Fibroblast of skin of abdomen (primary cell): ENCODE measurements around the gene NOL9. TPM values are rescaled to one million over a fixed set of nuclear protein-coding genes. Genes with fewer than 3 reads are reported as not detected.
"Not testable (repeated sequence)": the region's sequence is repeated elsewhere in the genome, so short reads cannot be mapped to it uniquely, and the experiment has no call there.

Experiments
- DNase-seq: peaks from one replicate; pipeline ENCODE4 v3.0.0-alpha.2; 2013
- polyA plus RNA-seq, 2 experiments: library from polyadenylated mRNA; unstranded; fragments of 120-200 nt; gene quantifications; one replicate each; pipeline ENCODE4 v1.2.1, GENCODE V29; 2013; ENCODE audit not compliant: insufficient read length in 2 of 2

Gene NOL9
- polyA plus RNA-seq (2013, experiment 1 of 2; ENCODE audit: insufficient read length): 9.4 TPM
- 8.7 TPM for polyA plus RNA-seq (2013, experiment 2 of 2; ENCODE audit: insufficient read length)

DNA sequence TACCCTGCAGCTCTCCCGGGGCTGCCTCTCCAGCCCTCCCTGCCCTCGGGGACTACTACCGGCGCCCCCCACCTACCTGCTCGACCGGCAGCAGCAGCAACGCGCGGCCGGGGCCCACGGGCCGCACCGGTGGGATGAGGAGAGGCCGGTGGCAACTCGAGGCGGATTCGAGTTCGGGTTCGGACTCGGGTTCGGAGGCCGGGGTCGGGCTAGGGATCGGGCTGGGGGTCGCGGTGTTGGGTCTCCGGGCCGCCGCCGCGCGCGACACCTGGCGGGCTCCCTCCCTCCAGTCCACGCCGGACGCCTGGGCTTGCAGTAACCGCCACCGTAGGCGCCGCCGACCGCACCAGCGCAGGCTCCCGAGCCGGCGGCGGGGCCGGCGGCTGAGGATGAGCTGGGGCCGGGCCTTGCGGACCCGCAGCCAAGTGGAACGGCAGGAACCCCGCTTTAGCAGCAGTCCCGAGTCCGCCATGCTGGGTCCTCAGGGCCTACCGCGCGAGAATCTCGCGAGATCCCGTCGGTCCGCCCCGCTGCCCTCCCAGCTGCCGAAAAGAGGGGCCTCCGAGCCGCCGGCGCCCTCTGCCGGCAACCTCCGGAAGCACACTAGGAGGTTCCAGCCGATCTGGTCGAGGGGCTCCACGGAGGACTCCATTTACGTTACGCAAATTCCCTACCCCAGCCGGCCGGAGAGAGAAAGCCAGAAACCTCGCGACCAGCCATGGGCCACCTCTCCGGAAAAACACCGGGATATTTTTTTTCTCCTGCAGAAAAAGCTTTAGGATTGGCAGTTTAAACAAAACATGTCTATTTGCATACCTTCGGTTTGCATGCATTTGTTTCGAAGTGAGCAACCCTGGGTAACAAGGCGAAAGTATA lies at the start of gene NOL9:
NOL9 (minus strand) TSS at position 483 of the 876 bp plus-strand sequence; CDS start at position 472, 11 bp downstream.
- peak; percentile 91 for DNase-seq

GRCh38 chr1:6603238-6603914 lies 49.1 kb upstream of the NOL9 start:
- peak; percentile 84 for DNase-seq

GRCh38 chr1:6602669-6603237 lies 48.4 kb upstream of the NOL9 start, which contains the start of gene KLHL21:
Gene KLHL21, minus strand, starts transcription at chr1:6602869. Its CDS starts 52 bp downstream, at chr1:6602817.
- peak; percentile 92 for DNase-seq

- no peak for DNase-seq
Observed at GRCh38 chr1:6601923-6602668, 47.8 kb upstream of the NOL9 start.

DNA sequence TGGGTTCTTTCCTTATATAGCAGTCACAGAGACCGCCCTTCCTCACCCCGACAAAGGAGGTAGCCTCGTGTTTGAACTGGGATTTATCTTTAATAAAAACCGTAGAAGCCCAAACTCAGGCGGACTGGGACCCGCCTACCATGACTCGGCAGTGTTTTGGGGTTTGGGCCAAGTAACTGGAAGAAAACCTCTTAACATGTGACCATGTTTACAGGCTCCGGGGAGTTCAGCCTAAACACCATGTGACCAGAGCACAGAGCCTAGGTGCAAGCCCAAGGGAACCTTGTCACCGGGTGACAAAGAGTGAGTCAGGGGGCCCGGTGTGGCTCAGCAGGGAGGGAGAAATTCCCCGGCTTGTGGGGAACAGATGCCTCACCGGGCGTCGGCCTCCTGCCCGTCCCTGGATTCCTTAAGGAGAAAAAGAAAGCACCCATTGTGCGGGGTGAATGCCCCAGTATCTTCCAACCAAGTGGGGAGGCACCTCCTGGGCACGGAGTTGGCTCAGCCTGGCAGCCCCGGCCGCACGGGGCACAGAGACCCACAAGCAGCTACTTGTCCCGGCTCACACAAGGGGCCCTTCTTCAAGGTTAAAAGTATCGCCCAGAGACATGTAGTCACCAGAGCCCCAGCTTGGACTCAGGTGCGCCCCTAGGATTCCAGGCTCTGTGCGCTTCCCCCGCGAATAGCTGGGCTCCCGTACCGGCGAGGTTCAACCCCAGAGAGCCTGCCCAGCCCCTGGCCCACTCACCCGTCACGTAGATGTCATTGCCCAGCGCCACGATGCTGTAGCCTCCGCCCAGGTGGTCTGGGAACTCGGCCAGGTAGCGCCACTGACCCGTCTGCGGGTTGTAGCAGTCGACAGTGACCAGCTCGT lies 47.0 kb upstream of the NOL9 start:
- peak; percentile 87 for DNase-seq

GRCh38 chr1:6600410-6601048 lies 46.2 kb upstream of the NOL9 start:
- DNase-seq: no peak

DNA sequence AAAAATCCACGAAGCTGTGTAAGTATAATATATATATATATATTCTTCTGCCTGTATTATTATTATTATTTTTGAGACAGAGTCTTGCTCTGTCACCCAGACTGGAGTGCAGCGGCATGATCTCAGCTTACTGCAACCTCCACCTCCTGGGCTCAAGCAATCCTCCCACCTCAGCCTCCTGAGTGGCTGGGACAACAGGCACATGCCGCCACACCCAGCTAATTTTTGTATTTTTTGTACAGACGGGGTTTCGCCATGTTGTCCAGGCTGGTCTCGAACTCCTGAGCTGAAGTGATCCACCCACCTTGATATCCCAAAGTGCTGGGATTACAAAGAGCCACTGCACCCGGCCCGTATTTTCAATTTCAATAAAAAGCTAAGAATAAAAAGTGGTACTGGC lies 45.7 kb upstream of the NOL9 start:
- not testable (repeated sequence) for DNase-seq

- DNase-seq: no peak
Observed at GRCh38 chr1:6599141-6599975, 45.0 kb upstream of the NOL9 start.

GRCh38 chr1:6597777-6598131 lies 43.4 kb upstream of the NOL9 start:
- no peak for DNase-seq

DNA sequence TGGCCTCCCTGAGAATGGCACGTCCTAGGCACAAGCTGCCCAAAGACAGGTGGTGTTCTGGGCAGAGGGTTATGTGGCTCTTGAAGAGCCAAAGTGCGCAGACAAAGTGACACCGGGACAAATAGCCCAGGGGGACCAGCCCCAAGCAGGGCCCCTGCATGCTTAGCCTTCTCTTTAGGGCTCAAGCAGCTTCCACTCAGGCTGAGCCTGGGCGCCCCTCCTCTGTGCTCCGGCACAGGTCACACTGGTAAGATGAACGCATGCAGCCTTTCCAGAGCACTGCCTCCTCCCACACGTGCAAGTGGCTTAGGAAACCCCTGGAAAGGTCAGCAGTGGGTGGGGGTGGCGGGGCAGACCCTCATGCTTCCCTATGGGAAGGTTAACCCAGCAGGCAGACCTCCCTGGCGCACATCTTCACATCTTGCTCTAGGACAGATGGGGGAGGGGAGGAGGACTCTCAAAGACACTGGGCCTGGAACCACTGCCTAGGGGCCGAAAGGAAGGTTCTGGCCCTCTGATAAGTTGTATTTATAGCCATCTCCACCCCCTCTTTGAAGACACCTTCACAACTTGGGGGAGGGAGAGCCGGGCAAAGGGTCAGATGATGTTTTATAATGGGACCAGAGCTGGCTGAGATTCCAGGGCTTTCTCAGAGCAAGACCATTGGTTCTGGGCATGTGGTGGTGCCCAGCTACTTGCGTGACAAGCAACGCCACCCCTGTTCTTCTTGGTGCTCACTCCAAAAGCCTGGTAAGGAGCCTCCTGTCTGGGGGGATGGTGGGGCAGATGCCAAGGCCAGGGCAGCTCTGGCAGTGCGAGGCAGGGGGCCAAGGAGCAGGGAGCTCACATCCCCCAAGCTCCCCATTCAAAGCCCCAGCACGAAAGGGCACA lies 42.8 kb upstream of the NOL9 start:
- no peak for DNase-seq

DNA sequence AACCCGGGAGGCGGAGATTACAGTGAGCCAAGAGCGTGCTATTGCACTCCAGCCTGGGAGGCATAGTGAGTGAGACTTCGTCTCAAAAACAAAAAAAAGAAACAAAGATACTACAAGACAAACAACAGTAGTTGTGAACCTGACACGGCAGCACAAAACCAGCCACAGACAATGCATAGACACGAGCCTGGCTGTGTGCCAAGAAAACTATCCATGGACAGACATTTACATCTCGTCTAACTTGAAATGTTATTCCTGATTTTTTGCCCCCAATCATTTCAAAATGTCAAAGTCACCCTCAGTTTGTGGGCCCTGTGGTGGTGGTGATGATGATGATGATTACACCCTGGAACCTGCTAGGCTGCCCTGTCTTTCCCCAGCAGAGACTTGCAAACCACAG lies 42.0 kb upstream of the NOL9 start:
- no peak for DNase-seq

GRCh38 chr1:6594977-6595740 lies 40.8 kb upstream of the NOL9 start:
- no peak for DNase-seq

- no peak for DNase-seq
Observed at GRCh38 chr1:6593810-6594209, 39.5 kb upstream of the NOL9 start.

GRCh38 chr1:6592865-6593593 lies 38.7 kb upstream of the NOL9 start:
- DNase-seq: no peak

DNA sequence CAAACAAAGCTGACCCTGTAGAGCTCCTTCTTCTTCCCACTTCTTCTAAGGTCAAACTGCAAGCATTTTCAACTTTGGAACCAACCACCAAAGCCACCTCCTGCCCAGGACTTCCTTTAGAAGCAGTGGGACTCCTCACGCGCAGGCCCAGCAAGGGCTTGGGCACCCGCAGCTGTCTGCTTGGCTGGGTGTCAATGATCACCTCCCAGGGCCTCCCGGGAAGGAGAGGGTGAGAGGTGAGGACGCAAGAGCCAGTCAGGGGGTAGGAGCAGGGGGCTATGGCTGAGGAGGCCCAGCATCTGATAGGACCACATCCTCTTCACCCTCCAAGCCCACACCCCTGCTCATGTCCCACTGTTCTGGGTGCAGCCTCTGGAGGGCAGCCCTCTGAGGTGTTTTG lies 38.1 kb upstream of the NOL9 start:
- no peak for DNase-seq

GRCh38 chr1:6591644-6592043 lies 37.3 kb upstream of the NOL9 start:
- no peak for DNase-seq

DNA sequence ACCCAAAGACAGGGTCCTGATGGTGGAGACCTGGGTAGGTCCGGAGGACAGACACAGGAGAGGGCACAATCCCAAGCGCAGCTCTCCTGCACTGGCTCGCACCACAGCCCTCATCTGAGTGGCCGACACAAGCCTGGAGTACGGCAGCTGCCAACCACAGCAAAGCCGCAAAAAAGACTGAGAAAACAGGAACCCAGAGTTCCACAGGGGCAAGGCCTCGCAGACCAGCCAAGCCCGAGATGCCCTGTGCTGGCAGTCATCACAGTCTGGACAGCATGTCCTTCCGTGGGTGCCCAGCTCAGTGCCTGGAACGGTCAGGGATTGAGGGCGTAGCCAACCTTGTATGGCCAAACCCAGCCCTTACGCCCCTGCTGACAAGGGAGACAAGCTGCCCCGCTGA lies 36.9 kb upstream of the NOL9 start:
- no peak for DNase-seq

DNA sequence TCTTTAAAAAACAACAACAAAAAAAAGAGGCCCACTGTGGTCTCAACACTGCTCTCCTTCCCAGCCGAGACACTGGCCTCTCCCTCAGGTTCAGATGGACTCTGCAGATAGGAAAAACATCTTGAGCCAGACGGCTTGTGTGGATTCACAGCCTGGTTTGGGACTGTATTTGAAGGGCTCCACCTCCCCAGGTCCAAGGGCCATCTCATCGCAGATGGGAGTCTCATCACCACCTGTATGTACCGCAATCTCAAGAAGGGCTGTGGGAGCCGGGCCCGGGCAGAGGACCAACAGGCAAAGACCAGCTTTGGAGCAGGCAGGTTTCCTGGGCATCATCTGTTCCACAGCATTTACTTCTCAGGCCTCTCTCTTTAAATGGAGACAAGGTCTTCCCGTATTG lies 35.7 kb upstream of the NOL9 start:
- DNase-seq: no peak
